T-helper 1 cell treated with Interleukin-12 subunit alpha and Interleukin-12 subunit beta and Interleukin-4 antibody, amounts not matched to agents 30 ng/mL and 1 ng/mL, for 36 hours (primary cell): ENCODE data around the gene BCAM. TPM values are rescaled to one million over a fixed set of nuclear protein-coding genes. Genes with fewer than 3 reads are reported as not detected.

Experiments
- intact Hi-C: fragments of 100-400 bp; cut with micrococcal nuclease; formaldehyde crosslinking; loops from one replicate; pipeline ENCODE4 v1.15.1; 2024
- total RNA-seq: library from RNA; stranded (reverse); gene quantifications from 2 replicates; pipeline ENCODE4 v1.2.3, GENCODE V29; 2022

The BCAM gene
- total RNA-seq, 1 donor from 2014 or later, result not detected

DNA sequence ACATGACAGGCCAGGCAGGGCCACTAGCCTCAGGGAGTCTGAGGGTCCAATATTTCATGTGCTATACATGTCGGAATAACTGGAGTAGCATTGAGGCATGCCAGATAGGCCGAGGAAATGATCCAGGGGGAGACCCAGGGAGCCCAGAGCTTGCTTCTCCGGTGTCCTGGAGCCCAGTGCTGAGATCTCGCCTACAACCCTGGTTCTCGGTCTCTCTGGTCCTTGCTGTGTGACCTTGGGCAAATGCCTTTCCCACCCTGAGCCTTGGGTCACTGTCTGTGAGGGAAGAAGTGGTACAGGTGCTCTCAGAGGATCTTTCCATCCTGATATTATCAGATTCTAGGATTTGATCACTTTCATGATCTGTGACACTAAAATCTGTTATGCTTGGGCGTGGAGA, 19.9 kb upstream of the BCAM start:
- intact Hi-C loops, result no loop called here

DNA sequence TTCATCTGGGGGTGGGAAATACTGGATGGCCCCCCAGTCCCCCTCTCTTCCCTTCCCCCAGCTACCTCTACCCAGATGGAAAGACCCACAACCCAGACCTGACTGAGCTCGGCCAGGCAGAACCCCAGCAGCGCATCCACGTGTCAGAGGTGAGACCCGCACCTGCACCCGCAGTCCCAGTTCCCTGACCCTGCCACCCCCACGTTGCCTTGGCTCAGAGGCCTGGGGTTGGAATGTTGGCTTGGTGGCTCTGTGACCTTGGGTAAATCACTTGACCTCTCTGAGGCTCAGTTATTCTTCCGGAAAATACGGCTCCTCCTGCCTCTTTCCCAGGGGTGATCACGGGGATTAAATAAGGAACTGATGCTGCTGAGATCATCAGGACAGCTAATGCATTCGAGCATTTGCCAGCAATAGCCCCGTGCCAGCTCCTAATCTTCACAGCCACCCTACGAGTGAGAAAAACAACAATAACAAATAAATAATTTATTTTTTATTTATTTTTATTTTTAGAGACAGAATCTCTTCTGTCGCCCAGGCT, 18.9 kb upstream of the BCAM start:
- intact Hi-C loops, result no loop called here

DNA sequence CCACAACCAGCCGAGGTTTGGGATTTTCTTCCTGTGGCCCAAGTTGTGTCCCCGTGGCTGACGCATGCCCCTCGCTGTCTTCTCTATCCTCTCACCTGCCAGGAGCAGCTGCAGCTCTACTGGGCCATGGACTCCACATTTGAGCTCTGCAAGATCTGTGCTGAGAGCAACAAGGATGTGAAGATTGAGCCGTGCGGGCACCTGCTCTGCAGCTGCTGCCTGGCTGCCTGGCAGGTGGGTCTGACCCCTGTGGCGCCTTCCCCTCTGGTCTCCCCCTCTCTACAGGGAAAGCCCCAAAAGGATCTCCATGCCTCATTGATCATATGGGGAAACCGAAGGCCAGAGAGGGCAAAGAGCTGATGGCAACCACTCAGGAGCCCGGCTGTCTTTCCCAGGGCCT, 16.6 kb upstream of the BCAM start:
- intact Hi-C loops, result no loop called here

DNA sequence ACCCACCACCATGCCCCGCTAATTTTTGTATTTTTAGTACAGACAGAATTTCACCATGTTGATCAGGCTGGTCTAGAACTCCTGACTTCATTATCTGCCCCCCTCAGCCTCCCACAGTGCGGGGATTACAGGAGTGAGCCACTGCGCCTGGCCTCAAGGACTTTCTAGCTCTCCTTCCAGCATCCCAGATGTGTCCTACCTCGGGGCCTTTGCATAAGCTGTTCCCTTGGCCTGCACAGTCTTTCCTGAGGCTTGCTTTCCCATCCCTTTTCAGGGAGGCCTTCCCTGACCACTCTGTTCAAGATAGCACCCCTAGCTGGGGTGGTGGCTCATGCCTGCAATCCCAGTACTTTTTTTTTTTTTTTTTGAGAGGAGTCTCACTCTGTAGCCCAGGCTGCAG, 14.3 kb upstream of the BCAM start:
- intact Hi-C loops, result no loop called here

DNA sequence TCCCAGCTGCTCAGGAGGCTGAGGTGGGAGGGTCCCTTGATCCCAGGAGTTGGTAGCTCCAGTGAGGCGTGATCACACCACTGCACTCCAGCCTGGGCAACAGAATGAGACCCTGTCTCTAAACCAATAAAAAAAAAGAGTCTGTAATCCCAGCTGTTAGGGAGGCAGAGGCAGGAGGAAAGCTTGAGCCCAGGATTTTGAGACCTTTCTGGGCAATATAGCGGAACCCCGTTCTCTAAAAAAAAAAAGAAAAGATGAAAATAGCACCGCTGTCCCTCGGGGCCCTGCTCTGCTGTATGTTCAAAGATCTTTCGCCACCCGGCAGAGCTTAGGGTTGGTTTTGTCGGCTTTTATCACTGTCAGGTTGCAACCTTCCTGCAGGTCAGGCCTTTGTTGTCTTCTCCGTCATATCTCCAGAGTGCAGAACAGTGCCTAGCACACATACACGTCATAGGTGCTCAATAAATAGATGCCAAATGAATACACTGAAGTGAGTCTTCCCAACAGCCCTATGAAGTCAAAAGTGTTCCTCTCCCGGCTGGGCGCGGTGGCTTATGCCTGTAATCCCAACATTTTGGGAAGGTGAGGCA, 13.4 kb upstream of the BCAM start:
- intact Hi-C loops, result no loop called here

DNA sequence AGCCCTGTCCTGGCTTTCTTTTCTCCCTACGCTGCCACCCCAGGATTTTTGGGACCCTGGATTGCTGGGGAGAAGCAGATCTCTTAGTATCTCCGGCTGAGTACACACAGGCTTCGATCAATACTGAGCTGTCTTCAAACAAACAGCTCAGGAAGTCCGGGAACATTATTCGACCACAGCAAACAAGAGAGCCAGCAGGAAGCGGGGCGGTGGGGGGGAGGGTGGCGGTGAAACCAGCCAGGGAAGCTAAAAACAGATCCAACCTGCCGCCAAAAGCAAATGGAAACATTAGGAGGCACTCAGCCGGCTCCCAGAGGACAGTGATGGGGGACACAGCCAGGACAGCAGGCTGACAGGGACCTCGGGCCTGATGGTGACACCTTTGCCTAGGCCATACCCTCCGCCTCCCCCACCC, 12.2 kb upstream of the BCAM start:
- intact Hi-C loops, result no loop called here

DNA sequence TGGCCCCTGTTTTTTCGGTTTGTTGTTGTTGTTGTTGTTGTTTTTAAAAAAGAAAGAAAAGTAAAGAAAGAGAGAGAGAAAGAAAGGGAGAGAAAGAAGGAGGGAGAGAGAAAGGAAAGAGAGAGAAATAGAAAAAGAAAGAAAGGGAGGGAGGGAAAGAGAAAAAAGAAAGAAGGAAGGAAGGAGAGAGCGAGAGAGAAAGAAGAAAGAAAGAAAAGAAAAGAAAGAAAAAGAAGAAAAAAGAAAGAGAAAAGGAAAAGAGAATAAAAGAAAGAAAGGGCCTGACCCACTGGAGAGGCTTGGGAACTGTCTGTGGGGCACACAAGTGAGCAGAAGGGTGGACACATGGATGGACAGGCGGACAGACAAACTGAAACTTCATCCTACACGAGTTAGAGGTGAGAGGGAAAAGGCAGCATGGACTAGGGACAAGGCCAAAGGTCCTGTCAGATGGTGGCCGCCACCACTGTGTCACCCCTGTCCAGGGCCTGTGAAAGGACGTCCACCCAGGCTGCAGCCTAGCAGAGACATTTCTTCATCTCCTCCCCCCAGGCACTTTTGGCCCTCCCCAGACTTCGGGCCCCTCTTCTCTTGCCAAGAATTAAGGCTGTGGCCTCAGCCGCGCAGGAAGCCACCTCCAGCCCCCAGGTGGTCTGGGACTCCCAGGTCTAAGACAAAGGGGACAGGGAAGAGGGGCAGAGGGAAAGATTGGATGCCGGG, 9.1 kb upstream of the BCAM start:
- intact Hi-C loops, result loop anchor here (1.0 kb wide), 5 partner anchors 15 to 152 kb away; no protein-coding TSS in a partner anchor

DNA sequence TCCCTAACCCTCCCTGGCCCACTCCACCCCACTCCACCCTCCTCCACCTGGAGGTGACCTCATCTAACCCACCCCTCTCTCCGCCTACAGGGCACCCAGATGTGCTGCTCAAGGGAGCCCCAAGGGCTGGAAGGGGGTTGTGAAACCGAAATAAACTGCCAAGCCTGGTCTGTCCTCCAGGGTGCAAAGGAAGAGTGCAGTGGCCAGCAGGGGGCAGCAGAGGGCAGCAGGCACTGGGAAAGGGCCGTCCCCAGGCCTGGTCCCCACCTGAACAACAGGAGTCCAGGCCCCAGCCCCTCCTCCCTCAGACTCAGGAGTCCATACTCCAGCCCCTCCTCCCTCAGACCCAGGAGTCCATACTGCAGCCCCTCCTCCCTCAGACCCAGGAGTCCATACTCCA, 8.4 kb upstream of the BCAM start:
- intact Hi-C loops, result loop anchor here (1.0 kb wide), 5 partner anchors 16 to 151 kb away; no protein-coding TSS in a partner anchor

DNA sequence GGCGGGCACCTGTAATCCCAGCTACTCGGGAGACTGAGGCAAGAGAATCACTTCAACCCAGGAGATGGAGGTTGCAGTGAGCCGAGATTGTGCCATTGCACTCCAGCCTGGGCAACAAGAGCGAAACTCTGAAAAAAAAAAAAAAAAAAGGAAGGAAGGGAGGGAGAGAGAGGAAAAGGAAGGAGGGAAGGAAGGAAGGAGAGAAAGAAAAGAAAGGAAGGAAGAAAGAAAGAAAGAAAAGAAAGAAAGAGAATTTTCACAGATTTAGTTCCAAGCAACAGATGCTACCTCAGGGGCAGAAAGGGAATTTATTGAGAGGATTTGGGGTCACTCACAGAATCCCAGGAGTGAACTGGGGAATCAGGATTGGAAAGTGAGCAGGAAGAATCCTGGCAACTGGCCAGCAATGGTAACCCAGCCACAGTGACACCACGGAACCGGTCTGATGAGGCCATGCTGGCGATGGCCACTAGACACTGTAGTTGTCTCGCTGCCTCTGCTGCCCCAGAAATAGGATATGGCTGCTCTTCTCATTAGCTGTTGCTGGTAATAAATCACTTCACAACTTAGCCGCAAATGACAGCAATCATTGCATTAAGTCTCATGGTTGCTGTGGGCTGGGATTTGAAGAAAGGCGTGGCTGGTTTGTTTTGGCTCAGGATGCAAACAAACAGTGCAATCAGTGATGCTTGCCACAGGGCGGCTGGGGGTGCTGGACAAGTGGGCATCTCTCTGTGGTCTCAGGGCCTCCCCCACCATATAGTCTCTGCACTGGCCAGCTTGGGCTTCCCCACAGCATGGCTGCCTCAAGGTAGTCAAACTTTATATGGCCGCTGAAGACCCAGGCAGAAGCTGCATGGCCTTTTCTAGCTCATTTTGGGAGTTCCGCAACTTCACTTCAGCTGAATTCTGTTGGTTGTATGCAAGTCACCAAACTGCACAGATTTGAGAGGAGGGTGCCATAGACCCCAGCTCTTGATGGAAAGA, 5.2 kb upstream of the BCAM start:
- intact Hi-C loops, result no loop called here

DNA sequence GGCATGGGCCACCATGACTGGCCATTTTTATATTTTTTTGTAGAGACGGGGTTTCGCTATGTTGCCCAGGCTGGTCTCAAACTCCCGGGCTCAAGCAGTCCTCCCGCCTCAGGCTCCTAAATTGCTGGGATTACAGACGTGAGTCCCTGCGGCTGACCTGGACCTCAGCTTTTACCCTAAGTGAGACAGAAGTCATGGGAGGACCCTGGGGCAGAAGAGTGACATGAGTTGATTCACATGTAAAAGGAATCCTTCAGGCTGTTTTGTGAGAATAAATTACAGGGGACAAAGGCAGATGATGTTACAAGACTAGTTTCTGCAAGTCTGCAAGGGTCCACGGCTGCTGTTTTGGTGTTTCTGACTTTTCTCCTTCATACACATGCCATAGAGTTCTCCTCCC, 2.6 kb upstream of the BCAM start:
- intact Hi-C loops, result no loop called here

DNA sequence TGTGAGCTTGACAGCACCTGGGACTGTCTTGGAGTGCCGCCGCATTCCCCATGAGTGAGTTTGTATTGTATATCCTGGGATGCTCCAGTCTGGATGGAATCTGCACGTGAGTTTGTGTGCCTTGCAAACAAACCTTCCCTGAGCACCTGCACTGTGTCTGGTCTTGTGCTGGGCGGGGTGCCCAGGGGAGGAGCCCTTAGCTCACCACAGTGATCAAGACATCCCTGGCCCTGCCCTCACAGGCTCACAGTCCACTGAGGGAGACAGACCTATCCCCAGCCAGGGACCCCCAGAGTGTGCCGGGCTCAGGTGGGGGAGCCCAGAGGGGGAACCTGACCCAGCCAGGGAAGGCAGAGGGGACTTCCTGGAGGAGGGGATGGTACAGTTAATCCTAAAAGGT, 1.7 kb upstream of the BCAM start:
- intact Hi-C loops, result no loop called here

DNA sequence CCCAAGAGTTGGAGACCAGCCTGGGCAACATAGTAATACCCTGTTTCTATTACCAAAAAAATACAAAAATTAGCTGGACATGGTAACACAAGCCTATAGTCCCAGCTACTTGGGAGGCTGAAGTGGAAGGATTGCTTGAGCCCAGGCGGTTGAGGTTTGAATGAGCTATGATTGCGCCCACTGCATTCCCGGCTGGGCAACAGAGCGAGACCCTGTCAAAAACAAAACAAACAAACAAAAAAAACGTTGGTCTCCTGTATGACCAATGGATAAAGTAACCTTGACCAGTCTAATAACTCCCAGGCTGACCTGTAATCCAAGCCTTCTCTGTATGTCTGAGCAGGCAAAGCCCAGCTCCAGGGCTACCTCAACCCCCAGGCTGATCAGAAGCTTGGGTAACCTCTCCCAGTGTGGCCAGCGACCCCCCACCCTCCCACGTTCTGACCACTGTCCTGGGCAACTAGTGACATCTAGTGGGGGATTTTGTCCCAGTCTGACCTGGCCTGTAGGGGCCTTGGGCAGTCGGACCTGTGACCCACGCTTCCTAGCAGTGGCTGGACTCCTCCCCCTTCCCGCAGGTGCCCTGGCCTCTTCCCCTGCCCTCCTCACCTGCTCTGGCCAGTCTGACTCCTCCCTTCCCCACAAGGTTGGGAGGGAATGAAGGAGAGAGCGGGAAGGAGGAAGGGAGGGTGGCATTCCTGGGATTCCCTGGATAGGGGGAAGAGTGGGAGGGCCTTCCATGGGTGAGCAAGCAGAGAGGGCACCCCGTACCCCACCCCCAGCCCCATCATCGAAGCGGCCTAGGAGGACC, 1.0 kb upstream of the BCAM start:
- intact Hi-C loops, result no loop called here

DNA sequence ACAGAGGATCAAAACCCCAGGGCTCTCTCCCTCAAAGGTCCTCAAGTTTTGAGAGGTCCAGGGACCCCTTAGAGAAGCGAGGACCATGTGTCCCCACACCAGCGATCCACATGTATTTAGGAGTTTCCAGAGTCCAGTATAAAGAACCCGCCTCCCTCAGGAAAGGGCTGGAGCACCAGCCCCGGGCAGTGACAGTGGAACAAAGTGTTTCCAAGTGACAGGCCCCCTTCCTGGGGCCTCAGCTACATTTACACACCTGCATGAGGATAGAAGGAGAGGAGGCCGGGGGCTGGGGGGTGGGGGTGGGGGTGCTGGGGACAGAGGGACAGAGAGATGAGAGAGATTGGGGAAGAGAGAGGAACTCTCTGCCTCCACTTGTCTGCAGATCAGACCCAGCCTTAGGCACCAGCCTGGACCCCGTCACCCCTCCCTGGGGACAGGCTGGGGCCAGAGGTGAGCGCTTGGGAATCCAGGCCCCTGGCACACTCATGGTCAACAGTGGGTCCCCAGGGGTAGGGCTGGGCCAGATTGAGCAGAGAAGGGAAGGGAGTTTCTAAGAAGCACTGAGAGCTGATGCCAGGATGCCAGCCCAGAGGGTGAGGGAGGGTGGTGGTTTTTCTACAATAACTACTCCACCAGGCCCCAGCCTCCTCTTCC, 802 bp downstream of the BCAM start:
- intact Hi-C loops, result no loop called here

DNA sequence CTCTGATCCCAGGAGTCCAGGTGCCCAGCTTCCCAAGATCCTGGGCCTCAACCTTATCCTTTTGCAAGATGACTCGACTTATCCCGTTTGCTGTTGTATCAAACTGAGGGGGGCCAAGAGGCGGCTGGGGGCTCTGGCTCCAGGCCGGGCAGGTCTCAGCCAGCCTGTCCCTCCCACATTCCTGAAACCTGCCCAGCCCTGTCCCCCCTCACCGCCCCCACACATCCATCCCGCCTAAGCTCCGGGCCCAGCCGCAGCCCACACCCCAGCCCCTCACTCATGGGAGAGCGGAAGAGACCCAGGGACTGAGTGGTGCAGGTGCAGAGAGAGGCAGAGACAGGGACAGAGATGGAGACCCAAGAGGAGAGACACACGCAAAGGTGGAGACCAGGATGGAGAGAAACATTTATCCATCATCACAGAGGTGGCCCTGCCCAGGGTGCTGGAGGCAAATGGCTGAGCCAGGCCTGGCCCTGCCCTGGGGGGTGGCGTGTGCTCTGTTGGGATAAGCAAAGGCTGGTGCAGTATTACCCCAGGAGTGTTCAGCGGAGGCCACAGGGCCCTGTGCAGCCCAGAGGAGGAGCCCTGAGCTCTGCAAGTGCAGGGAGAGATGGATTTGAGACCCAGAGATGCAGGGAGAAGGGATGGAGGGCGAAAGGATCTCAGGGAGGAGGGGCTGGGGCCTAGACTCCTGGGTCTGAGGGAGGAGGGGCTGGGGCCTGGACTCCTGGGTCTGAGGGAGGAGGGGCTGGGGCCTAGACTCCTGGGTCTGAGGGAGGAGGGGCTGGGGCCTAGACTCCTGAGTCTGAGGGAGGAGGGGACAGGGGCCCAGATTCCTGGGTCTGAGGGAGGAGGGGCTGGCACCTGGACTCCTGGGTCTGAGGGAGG, 1.6 kb downstream of the BCAM start:
- intact Hi-C loops, result no loop called here

DNA sequence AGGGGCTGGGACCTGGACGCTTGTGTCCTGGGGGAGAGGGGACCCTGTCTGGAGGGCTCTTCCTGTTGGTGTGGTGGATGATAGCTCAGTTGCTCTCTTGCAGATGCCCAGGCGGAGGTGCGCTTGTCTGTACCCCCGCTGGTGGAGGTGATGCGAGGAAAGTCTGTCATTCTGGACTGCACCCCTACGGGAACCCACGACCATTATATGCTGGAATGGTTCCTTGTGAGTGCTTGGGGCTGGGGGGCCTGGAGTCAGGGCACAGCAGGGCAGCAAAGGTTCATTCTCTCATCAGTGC, 2.2 kb downstream of the BCAM start:
- intact Hi-C loops, result no loop called here

DNA sequence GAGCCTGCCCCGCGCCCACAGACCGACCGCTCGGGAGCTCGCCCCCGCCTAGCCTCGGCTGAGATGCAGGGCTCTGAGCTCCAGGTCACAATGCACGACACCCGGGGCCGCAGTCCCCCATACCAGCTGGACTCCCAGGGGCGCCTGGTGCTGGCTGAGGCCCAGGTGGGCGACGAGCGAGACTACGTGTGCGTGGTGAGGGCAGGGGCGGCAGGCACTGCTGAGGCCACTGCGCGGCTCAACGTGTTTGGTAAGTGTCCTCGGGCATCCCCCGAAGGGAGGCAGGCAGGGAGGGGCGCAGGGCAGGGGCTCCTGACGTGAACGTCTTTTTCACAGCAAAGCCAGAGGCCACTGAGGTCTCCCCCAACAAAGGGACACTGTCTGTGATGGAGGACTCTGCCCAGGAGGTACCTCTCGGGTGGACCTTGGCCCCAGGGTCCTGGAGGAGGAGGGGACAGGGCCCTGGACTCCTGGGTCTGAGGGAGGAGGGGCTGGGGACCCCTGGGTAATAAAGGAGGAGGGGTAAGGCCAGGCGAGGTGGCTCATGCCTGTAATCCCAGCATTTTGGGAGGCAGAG, 3.3 kb downstream of the BCAM start:
- intact Hi-C loops, result no loop called here

DNA sequence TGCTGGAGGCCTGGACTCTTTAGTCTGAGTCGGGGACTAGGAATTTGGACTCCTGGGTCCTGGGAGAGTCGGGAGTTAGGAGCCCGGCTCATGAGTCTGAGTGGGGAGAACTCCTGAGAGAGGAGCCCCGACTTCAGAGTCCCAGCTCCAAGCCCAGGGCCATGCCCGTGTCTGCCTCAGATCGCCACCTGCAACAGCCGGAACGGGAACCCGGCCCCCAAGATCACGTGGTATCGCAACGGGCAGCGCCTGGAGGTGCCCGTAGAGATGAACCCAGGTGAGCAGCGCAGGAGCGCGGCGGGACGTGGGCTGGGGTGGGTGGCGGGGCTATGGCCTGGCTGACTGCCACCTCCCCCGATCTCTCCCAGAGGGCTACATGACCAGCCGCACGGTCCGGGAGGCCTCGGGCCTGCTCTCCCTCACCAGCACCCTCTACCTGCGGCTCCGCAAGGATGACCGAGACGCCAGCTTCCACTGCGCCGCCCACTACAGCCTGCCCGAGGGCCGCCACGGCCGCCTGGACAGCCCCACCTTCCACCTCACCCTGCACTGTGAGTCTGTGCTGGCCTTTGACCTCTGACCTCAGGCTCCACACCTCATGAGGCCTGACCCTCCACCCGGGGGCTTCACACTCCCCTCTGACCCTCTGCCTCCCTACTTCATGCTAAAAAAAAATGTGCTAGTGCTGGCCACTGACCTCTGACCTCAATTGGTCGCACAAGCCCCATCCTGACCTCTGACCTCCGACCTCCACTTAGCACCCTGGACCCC, 4.4 kb downstream of the BCAM start:
- intact Hi-C loops, result no loop called here

DNA sequence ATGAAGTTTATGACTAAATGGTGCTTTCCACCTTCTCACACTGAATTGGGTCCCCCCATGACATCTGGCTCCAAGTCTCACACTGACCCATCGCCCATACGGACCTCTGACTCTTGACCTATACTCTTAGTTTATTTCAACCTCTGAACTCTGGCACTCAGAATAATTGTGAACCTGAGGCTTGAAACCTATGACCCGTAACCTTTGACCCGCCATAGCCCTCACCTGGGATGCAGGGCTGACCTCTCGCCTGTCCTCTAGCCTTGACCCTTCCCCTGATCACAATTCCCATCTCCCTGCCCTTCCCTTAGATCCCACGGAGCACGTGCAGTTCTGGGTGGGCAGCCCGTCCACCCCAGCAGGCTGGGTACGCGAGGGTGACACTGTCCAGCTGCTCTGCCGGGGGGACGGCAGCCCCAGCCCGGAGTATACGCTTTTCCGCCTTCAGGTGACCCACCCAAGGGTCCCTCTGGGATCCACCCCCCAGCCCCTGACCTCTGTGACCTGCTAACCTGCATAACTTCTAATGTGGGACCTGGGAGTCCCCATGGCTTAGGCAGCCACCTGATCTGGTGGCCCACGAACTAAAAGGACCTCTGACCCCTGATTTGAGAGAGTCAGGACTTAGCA, 5.1 kb downstream of the BCAM start:
- intact Hi-C loops, result no loop called here
